Thymus (tissue), 11 donors: Measurements from ENCODE around the gene RBFOX1. TPM values are rescaled to one million over a fixed set of nuclear protein-coding genes. Genes with fewer than 3 reads are reported as not detected.

ENCODE experiments used
- DNase-seq, 9 donors: peaks; one replicate each; pipeline ENCODE4 v3.0.0-alpha.2; 2013; ENCODE audit warnings: low spot score in 9 of 9, low read depth in 6 of 9, missing footprints in 1 of 9
- H3K27ac ChIP-seq, 2 donors: one replicate each; pipeline ENCODE4 v1.5.1; 2013; ENCODE audit warnings: control low read depth in 1 of 2, low read depth in 1 of 2, low read length in 1 of 2, mild to moderate bottlenecking in 1 of 2, moderate library complexity in 1 of 2
- H3K27me3 ChIP-seq, 2 donors: one replicate each; pipeline ENCODE4 v1.5.1; 2013; ENCODE audit warnings: low read length in 1 of 2; ENCODE audit not compliant: control insufficient read depth in 2 of 2, insufficient read depth in 1 of 2
- H3K36me3 ChIP-seq, 2 donors: one replicate each; pipeline ENCODE4 v1.5.1; 2013; ENCODE audit warnings: low read length in 1 of 2, mild to moderate bottlenecking in 1 of 2, moderate library complexity in 1 of 2; ENCODE audit not compliant: control insufficient read depth in 2 of 2, insufficient read depth in 2 of 2
- H3K4me1 ChIP-seq, 2 donors: one replicate each; pipeline ENCODE4 v1.5.1; 2013; ENCODE audit warnings: low read length in 2 of 2; ENCODE audit not compliant: control insufficient read depth in 2 of 2, insufficient read depth in 2 of 2
- H3K4me3 ChIP-seq, 2 donors: one replicate each; pipeline ENCODE4 v1.5.1; 2013; ENCODE audit warnings: low read length in 2 of 2, control low read depth in 1 of 2, mild to moderate bottlenecking in 1 of 2
- H3K9me3 ChIP-seq, 2 donors: one replicate each; pipeline ENCODE4 v1.5.1; 2013; ENCODE audit warnings: low read length in 1 of 2, mild to moderate bottlenecking in 1 of 2; ENCODE audit not compliant: control insufficient read depth in 2 of 2, insufficient read depth in 1 of 2
- WGBS: extraction: QIAGEN DNeasy Blood & Tissue Kit; methylation state at CpG from one replicate; pipeline ENCODE4 v1.1.7; 2013; 5-methylcytosine and 5-hydroxymethylcytosine counted together
- polyA plus RNA-seq: library from polyadenylated mRNA; stranded (reverse); fragments of 200-250 nt; gene quantifications from one replicate; pipeline ENCODE4 v1.2.3, GENCODE V29; 2013
- total RNA-seq: library from RNA; stranded (reverse); fragments of 120-200 nt; gene quantifications from one replicate; pipeline ENCODE4 v1.2.4, GENCODE V29; 2013
- donor health status: healthy.

The RBFOX1 gene
- total and polyA plus RNA-seq, 2 donors, result 0.23 to 0.52 TPM

DNA sequence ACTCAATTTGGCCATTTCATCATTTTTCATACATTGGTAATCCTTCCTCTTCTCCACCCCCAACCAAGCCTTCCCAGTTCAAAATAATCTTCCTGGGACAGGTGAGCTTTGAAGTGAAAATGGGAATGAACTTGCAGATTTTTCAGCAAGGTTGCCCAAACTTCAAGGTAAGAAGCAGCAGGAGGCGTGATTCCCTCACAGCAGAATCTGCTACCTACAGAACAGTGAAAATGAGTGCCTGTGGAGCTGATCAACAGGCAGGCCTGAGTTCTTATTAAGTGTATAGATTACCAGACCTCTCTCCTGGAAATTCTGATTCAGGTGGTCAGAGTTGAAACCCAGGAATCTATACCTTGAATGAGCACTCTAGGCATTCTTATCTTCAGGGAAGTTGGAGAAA, 356.6 kb downstream of the RBFOX1 start:
- Histone ChIP-seq H3K4me3 (no peak overlapping the region), H3K36me3 (no peaks in the 10 kb centered on the region), H3K27ac (no peak overlapping the region), H3K4me1 (no peaks in the 10 kb centered on the region), H3K27me3 (no peaks in the 10 kb centered on the region), H3K9me3 (no peaks in the 10 kb centered on the region)
- DNase-seq, result no peak
- WGBS, result 86% methylated on average over 1 of the region's 1 CpG

DNA sequence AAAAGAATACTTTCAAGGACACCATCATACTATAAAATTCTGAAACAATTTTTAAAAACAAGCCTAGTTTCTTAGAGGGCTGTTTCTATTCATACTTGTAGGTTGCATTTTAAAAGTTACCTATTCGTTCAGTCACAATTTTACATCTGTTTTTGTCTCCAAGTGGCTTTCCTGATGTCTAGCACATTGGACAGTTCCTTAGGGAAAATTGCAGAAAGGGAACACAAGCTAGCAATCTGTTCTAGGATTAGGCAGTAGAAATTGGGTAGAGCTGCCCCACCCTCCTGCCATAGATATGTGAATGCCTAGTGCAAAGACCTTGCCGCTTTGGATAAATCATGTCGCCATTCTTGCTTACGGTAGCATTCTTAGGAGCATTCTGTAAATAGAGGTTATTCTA, 358.9 kb downstream of the RBFOX1 start:
- H3K4me3 ChIP-seq, result no peak overlapping the region
- no peaks in the 10 kb centered on the region for H3K9me3 ChIP-seq
- H3K27ac ChIP-seq, result no peak overlapping the region
- no peaks in the 10 kb centered on the region for H3K4me1 ChIP-seq
- no peak for DNase-seq
- 95% methylated on average over 4 of the region's 4 CpGs for WGBS
- no peaks in the 10 kb centered on the region for H3K27me3 ChIP-seq
- no peaks in the 10 kb centered on the region for H3K36me3 ChIP-seq

DNA sequence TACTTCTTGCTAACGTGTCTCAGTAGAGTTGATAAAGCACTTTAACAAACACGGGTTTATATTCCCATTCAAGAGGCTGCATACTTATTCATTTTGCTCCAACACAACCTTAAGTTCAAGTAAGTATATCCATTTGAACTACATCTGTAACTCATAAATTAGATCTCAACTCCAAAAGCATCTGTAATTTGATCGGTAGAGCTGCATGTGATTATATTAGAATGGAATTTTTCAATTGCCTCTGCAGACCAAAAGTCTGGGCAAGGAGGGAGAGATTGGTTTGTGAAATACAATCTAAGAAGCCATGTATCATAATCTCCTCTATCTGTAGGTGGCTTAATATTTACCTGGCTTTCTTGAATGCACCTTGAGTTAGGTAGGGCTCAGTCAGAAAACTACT, 371.0 kb downstream of the RBFOX1 start:
- Histone ChIP-seq H3K4me3 (no peak overlapping the region), H3K9me3 (no peaks in the 10 kb centered on the region), H3K4me1 (no peaks in the 10 kb centered on the region), H3K27me3 (no peaks in the 10 kb centered on the region), H3K36me3 (no peaks in the 10 kb centered on the region), H3K27ac (no peak overlapping the region)
- WGBS, result 91% methylated on average over 3 of the region's 3 CpGs
- DNase-seq, result no peak

DNA sequence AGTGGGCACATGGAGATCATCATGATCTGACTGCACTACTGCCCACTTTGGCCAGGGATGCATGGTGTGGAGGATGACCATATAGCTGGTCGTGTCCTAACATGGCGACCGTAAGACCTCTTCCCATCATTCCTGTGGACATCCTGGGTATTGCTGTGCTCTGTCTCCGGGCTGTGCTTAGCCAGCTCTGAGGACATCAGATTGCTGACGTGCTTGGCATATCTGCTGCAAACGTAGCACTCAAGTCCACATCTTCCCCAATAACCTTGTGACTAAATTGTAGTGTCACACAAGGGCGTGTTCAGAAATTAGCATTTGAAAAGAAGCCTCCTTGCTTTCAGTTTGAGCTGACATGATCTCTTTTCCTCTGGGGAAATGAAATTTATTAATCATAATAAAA, 373.2 kb downstream of the RBFOX1 start:
- DNase-seq, result no peak
- H3K27me3 ChIP-seq, result no peaks in the 10 kb centered on the region
- no peaks in the 10 kb centered on the region for H3K36me3 ChIP-seq
- 93% methylated on average over 7 of the region's 7 CpGs for WGBS
- no peak overlapping the region for H3K4me3 ChIP-seq
- no peaks in the 10 kb centered on the region for H3K4me1 ChIP-seq
- H3K9me3 ChIP-seq, result no peaks in the 10 kb centered on the region
- no peak overlapping the region for H3K27ac ChIP-seq

DNA sequence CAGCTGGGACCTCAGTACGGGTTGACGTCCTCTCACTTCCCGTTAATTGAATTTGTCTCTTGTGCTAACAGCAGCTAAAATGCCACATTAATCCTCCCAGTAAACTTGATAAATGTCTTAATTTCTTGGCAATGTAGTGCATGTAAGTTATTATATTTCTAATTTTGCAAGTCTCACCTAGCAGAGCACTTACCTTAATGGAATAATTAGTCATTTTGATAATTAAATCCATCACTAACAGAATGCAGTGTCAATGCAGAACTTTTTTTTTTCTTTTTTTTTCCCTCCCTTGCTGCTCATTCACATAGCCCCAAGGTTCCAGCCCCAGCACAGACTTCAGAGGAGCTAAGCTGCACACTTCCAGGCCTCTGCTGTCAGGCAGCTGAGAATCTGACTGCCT, 376.5 kb downstream of the RBFOX1 start:
- 90% methylated on average over 3 of the region's 3 CpGs for WGBS
- H3K9me3 ChIP-seq, result no peaks in the 10 kb centered on the region
- no peaks in the 10 kb centered on the region for H3K27me3 ChIP-seq
- H3K4me1 ChIP-seq, result no peaks in the 10 kb centered on the region
- no peak overlapping the region for H3K27ac ChIP-seq
- no peaks in the 10 kb centered on the region for H3K36me3 ChIP-seq
- no peak for DNase-seq
- no peak overlapping the region for H3K4me3 ChIP-seq

DNA sequence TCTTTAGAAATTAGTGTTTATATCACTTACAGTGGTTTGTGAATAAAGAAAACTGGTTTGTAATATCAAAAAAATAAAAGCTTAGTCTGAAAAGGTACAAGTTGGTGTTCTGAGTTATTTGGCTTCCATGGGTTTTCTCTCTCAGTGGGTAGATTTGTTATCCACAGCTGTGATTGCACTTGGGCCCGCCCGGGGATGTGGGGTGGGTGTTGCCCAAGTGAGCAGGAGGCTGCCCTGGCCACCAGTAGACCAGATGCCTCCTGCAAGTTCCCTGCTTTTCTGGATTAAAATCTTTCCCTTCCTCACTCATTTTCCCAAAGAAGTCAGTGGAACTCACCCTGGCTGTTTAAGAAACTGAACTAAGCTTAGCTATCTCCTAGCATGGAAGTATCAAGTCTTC, 380.6 kb downstream of the RBFOX1 start:
- Histone ChIP-seq H3K27me3 (no peaks in the 10 kb centered on the region), H3K36me3 (no peaks in the 10 kb centered on the region), H3K4me3 (no peak overlapping the region), H3K9me3 (no peaks in the 10 kb centered on the region), H3K4me1 (no peaks in the 10 kb centered on the region), H3K27ac (no peak overlapping the region)
- 86% methylated on average over 2 of the region's 2 CpGs for WGBS
- no peak for DNase-seq

DNA sequence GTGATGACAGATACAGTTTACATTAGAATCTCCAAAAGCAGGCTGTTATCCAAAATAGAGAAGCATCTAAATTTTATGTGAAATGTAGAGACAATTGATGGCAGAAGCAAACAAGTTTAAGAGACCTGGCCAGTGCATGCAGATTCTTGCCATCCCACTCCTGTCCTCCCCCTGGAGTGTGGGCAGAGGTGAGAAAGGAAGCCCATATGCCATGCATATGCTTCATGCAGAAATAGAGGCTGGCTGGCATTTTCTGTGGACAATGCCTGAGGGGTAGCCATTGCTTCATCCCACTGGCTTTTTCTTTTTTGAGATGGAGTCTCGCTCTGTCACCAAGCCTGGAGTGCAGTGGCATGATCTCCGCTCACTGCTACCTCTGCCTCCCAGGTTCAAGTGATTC, 382.1 kb downstream of the RBFOX1 start:
- Histone ChIP-seq H3K4me3 (no peak overlapping the region), H3K36me3 (no peaks in the 10 kb centered on the region), H3K9me3 (no peaks in the 10 kb centered on the region), H3K4me1 (no peaks in the 10 kb centered on the region), H3K27me3 (no peaks in the 10 kb centered on the region), H3K27ac (no peak overlapping the region)
- WGBS, result 96% methylated on average over 2 of the region's 2 CpGs
- no peak for DNase-seq

DNA sequence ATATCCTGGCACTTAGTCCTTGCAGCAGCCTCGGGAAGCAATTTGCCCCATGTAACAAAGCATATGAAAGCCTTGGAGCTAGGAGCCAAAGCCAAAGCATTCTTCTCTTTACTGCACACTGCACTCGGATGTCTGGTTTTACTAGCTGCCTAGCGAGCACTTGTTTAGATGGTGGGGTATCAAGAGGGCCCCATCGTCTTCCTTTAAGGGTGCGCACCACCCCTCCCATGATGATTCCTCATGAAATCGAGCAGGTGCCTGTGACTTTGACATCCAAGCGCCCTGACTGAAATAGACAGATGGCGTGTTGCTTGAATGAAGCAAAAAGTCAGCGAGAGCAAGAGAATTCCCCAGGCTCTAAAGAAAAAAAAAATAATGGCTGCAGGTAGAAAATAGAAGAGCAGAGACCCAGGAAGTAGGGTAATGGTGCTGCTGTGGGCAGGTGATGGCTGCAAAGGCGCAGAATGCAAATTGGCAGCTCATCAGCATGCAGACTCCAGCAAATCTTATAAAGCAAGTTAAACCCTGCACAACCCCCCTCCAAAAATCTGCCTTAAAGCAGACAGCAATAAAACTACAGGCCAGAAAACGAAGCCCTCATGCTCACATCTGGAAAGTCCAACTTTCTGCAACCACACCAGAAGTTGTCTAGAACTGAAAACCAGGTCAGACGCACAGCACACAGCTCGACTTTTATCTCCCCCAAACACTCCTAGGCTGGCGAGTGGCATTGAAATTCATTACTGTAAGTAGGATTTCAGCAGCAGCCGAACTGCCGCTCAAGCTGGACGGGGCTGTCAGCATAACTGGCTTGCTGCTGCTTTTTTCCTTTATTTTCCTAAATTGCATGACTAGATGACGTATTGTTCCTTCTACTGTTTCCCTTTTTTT, 384.3 kb downstream of the RBFOX1 start:
- no peaks in the 10 kb centered on the region for H3K27me3 ChIP-seq
- H3K4me3 ChIP-seq, result no peak overlapping the region
- DNase-seq, result no peak
- no peaks in the 10 kb centered on the region for H3K4me1 ChIP-seq
- 64% methylated on average over 18 of the region's 18 CpGs for whole genome bisulfite sequencing
- no peak overlapping the region for H3K27ac ChIP-seq
- no peaks in the 10 kb centered on the region for H3K36me3 ChIP-seq
- H3K9me3 ChIP-seq, result no peaks in the 10 kb centered on the region

DNA sequence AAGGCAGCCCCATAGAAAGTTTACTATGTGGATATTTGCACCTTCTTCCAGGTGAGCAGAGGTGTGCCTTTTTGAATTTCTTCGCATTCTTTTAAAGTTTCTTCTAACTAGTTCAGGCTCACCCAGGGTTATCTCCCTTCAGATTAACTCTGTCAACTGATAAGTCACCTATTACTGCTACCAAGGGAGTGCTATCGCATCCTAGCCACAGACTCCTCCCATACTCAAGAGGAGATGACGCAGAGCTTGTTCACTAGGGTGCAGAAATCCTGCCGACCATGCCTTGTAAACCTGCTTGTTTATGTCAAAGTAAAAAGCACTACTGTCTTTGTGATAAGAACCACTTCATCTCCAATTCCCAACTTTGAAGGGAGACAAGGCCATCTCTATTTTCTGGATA, 390.1 kb downstream of the RBFOX1 start:
- no peaks in the 10 kb centered on the region for H3K4me1 ChIP-seq
- no peak overlapping the region for H3K4me3 ChIP-seq
- 62% methylated on average over 4 of the region's 4 CpGs for WGBS
- H3K27ac ChIP-seq, result no peak overlapping the region
- H3K27me3 ChIP-seq, result no peaks in the 10 kb centered on the region
- no peaks in the 10 kb centered on the region for H3K36me3 ChIP-seq
- H3K9me3 ChIP-seq, result no peaks in the 10 kb centered on the region
- DNase-seq, result no peak
